Bronchial epithelial cell (primary cell): Measurements from ENCODE around the gene MLPH. TPM values are rescaled to one million over a fixed set of nuclear protein-coding genes. Genes with fewer than 3 reads are reported as not detected.
A peak's percentile ranks its signal among the peaks of the same experiment; 100 is the strongest.

Experiments used
- DNase-seq: peaks from one replicate; pipeline ENCODE4 v3.0.0-alpha.2; 2010; ENCODE audit warnings: low read depth
- FAIRE-seq: peaks from 2 replicates; lab custom pipeline; 2011; peaks lifted over from hg19 to GRCh38; lab: Jason Lieb, UNC
- H3K27me3 ChIP-seq: 2 replicates; pipeline ENCODE4 v1.5.1; 2011; ENCODE audit warnings: low read length; ENCODE audit not compliant: control insufficient read depth, insufficient read depth
- H3K36me3 ChIP-seq: 2 replicates; pipeline ENCODE4 v1.5.1; 2011; ENCODE audit warnings: low read length; ENCODE audit not compliant: control insufficient read depth, insufficient read depth
- H3K4me3 ChIP-seq: 2 replicates; pipeline ENCODE4 v1.5.1; 2011; ENCODE audit warnings: mild to moderate bottlenecking, low read depth, low read length, control low read depth
- total RNA-seq: library from RNA; depleted of rRNA; stranded (reverse); fragments of >200 nt; gene quantifications from 2 replicates; pipeline ENCODE4 v1.2.1, GENCODE V29; 2014
- TF ChIP-seq, protein P1 (sequence below): IDR thresholded peaks from 2 replicates; pipeline ENCODE4 v1.5.1; 2011; ENCODE audit warnings: mild to moderate bottlenecking, moderate library complexity, low read length, control low read depth, inconsistent platforms; ENCODE audit not compliant: insufficient read depth, severe bottlenecking

MLPH gene
- total RNA-seq, 1 donor from 2014 or later, result 6.6 TPM

DNA sequence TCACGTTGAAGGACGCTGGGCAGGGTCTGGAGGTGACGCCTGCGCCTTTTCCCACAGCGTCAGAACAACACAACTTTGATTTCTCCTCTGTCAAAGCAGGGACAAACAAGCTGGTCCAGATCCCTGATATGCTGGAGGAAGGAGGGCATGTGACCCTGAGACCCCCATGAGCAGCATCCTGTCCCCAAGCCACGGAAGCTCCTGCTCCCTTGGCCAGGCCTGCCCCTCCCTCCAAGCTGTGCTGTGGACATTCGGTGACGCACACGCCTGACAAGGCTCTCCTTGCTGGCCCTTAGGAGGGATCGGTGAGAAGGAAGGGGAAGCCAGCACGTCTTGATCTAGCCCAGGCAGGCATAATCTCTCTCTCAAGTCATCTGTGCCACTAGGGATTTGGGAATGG lies 11.3 kb downstream of the MLPH start:
- Histone ChIP-seq H3K36me3 (peaks cover 2% of the 10 kb centered on the region), H3K4me3 (no peak overlapping the region), H3K27me3 (no peaks in the 10 kb centered on the region)
- no peak for DNase-seq
- TF ChIP-seq, protein P1, sequence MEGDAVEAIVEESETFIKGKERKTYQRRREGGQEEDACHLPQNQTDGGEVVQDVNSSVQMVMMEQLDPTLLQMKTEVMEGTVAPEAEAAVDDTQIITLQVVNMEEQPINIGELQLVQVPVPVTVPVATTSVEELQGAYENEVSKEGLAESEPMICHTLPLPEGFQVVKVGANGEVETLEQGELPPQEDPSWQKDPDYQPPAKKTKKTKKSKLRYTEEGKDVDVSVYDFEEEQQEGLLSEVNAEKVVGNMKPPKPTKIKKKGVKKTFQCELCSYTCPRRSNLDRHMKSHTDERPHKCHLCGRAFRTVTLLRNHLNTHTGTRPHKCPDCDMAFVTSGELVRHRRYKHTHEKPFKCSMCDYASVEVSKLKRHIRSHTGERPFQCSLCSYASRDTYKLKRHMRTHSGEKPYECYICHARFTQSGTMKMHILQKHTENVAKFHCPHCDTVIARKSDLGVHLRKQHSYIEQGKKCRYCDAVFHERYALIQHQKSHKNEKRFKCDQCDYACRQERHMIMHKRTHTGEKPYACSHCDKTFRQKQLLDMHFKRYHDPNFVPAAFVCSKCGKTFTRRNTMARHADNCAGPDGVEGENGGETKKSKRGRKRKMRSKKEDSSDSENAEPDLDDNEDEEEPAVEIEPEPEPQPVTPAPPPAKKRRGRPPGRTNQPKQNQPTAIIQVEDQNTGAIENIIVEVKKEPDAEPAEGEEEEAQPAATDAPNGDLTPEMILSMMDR, result no peak
- no peak for FAIRE-seq

GRCh38 chr2:237500681-237501424 lies 13.8 kb downstream of the MLPH start:
- TF ChIP-seq, protein P1, result no peak
- H3K36me3 ChIP-seq, result no peaks in the 10 kb centered on the region
- FAIRE-seq (peak; percentile 43), DNase-seq (peak; percentile 68)
- no peak overlapping the region for H3K4me3 ChIP-seq
- no peaks in the 10 kb centered on the region for H3K27me3 ChIP-seq

DNA sequence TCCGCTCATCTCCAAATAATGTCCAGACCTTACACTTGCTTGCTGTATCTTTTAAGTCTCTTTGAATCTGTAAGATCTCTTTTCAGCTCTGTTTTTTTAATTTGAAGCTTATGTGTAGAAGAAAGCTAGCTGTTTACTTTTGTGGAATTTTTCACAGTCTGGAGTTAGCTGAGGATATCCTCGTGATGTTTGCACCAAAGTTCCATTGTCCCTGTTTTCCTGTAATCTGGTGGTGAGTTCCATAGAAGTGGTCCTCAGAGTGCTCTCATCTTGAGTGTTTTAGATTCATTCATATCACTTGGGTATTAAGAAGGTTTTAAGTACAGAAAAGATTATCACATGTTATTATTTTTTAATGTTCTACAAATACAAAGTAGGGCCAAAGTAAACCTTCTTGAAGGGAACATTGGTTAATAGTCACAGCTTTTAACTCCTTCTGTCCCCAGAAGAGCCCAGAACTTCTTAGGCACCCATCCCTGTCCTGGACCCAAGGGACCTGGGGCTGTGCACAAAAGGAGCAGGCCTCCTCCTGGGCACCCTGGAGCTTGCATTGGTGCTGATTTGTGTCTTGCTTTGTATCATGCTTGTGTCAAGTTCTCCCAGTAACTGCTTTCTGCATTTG lies 15.0 kb downstream of the MLPH start:
- TF ChIP-seq, protein P1, result no peak
- FAIRE-seq (no peak), DNase-seq (no peak)
- Histone ChIP-seq H3K27me3 (no peaks in the 10 kb centered on the region), H3K36me3 (no peaks in the 10 kb centered on the region), H3K4me3 (no peak overlapping the region)

DNA sequence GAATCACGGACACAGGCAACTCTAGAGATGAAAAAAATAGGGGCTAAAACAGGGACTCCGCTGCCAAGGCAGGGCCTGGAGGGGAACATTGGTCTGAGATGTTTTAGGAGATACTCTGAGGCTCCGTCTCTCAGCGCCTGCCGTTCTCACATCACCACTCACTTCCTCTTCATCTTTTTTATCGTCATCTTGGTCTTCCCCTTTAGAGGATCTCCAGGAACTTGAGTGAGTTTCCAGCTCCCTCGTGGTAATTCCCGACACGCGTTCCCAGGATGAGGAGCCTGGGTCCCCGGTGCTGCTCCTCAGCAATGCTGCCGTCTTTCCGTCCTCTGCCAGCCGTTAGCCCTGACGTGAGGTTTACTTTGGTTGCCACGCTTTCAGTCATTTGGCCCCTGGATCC lies 16.1 kb downstream of the MLPH start:
- no peak for FAIRE-seq
- TF ChIP-seq, protein P1, result no peak
- H3K36me3 ChIP-seq, result no peaks in the 10 kb centered on the region
- no peak for DNase-seq
- no peak overlapping the region for H3K4me3 ChIP-seq
- H3K27me3 ChIP-seq, result no peaks in the 10 kb centered on the region

DNA sequence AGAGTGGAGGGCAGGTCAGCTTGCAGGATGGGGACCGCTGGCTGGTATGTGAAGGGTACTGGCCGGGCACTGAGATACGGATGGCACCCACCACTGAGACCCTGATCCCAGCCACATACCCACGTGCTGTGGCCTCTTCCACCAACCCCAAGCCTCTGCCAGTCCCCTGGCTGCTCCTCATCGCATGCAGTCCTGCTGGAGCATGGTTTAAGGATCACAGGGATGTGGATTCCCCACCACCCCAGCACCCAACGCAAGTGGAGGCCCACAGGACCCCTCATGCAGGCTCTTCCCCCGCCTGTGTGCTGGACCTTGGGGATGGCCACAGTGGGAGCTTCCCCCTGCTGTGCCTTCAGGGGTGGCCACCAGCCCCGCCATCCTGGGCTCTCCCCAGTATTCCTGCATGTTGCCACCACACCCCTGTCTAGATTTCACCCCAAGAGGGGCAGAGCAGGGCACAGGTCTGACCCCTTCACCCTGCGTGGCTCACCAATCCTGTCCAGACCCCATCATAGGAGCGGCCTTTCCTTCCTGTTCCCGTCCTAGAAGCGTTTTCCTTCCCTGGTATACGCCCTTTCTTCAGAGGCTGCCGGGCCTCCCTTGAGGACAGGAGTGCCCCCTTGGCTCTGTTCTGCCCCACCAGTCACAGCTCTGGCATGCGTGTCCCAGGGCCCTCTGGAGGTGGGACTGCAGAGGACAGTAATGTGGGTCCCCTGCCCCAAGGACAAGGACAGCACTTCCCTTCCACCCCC lies 18.3 kb downstream of the MLPH start:
- FAIRE-seq (no peak), DNase-seq (no peak)
- Histone ChIP-seq H3K4me3 (no peak overlapping the region), H3K36me3 (no peaks in the 10 kb centered on the region), H3K27me3 (no peaks in the 10 kb centered on the region)
- TF ChIP-seq, protein P1, result no peak
